ENCODE data around the gene ZNF423.

GRCh38 chr16:49776734-49777133, 79.2 kb downstream of the ZNF423 start:
- TF ChIP-seq, protein P1, sequence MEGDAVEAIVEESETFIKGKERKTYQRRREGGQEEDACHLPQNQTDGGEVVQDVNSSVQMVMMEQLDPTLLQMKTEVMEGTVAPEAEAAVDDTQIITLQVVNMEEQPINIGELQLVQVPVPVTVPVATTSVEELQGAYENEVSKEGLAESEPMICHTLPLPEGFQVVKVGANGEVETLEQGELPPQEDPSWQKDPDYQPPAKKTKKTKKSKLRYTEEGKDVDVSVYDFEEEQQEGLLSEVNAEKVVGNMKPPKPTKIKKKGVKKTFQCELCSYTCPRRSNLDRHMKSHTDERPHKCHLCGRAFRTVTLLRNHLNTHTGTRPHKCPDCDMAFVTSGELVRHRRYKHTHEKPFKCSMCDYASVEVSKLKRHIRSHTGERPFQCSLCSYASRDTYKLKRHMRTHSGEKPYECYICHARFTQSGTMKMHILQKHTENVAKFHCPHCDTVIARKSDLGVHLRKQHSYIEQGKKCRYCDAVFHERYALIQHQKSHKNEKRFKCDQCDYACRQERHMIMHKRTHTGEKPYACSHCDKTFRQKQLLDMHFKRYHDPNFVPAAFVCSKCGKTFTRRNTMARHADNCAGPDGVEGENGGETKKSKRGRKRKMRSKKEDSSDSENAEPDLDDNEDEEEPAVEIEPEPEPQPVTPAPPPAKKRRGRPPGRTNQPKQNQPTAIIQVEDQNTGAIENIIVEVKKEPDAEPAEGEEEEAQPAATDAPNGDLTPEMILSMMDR (IDR thresholded peaks at IDR 0.05) = no peak
- TF ChIP-seq POLR2A (IDR thresholded peaks at IDR 0.05) = no peak

All from Peyer's patch (tissue), 4 donors.